ENCODE data around the gene PRORP.
A peak's percentile ranks its signal among the peaks of the same experiment; 100 is the strongest.
"Not testable (repeated sequence)": the region's sequence is repeated elsewhere in the genome, so short reads cannot be mapped to it uniquely, and the experiment has no call there.

PRORP gene

DNA sequence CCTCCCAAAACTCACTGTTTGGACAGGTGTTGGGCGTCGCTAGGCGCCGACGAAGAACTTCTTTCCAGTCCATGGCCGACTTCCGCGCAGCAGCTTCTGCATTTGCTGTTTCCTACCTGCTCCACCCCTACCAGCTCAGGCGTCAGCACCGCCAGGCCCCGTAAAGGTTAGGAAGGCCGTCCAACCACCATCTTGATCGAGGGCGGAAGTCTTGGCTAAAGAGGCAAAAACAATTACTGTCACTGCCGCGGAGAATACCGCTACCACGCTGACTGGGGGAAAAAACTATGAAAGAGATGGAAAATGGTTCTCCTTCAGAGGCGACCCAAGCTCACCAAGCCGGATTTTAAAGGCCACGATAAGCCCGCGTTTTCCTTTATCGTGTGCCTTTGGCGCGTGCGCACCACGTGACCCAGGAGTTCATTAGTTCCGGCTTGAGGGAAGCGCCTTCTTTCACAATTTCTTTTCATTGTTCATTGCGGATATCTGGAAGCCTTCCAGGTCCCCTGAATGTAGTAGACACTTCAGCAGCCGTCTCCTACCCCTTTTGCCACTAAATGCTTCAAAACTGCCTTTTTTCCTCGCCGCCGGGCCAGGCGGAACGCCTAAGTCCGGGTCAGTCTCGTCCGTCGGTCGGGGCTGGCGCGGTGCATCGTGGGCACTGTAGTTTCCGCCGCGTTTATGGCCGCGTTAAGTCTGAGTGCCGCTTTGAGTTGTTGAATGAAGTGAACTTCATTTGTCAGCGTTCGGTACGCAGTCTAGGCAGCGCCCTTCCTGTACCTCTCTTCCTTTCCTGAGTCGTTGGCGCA lies at the start of gene PRORP, which contains the start of gene PPP2R3C:
PRORP (plus strand) TSS at position 666 of the 809 bp plus-strand sequence. CDS start 694 bp downstream, outside the sequence.
PPP2R3C (minus strand) TSS at position 104 of the 809 bp plus-strand sequence; CDS start at position 73, 31 bp downstream.
- DNase-seq: peak; percentile 89

DNA sequence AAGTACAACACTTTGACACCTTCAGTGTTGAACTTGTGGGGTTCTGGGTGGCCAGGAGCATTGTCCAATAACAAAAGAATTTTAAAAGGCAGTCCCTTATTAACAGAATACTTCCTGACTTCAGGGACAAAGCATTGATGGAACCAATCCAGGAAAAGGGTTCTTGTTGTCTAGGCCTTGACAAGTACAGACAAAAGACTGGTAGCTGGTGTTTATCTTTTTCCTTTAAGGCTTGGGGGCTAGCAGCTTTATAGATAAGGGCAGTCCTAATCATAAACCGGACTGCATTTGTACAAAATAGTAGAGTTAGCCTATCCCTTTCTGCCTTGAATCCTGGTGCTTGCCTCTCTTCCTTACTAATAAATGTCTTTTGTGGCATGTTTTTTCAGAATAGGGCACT lies 48.9 kb upstream of the PRORP start:
- DNase-seq: no peak

DNA sequence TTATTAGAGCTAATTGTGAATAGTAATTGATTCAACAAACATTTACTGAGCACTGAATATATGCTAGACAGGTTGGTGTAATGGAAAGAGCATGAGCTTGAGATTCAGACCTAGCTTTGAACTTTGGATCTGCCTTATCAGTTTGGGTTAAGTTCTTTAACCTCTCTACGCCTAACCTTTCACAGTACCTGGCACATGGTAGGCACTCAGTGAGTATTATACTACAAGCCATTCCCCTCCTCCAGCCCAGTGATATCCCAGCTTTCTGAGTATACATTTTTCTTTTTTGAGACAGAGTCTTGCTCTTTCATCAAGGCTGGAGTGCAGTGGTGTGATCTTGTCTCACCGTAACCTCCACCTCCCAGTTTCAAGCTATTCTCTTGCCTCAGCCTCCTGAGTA lies 44.3 kb upstream of the PRORP start:
- DNase-seq: no peak

DNA sequence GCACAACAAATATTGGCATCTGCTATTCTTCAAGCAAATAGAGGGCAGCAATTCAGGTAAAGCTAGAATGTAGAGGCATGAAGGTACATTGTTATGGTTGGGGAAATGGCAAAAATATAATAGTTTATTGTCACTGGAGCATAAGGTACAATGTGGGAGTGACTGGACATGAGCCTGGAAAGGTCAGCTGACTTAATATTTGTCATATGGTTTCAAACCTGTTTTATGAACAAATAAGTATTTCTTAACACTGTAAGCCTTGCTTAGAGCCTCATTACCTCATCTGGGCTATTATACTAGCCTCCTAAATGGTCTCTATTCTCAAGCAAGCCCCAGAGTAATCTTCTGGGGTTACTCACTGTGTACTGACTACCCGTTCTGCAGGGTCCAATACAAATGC lies 42.6 kb upstream of the PRORP start:
- no peak for DNase-seq

GRCh38 chr14:35083530-35084150 lies 38.7 kb upstream of the PRORP start:
- DNase-seq: no peak

DNA sequence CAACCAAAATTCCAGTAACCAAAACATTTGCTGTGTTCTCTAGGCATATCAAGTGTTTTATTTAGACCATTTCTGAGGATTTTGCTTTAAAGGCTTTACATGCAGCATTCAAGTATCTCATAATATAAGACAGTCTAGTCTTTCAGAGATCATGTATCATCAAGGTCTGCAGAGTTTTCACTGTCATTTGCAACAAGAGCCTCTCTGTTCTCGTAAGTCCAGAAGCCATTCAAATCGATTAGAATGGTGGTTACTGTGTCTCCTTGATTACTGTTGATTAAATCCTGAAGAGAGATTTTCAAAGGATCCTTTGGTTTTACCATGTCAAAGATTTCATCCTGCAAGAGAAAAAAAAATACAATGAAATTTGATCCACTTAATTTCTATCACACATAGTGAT lies 36.9 kb upstream of the PRORP start:
- DNase-seq: no peak

- no peak for DNase-seq
Observed at GRCh38 chr14:35088514-35088913, 33.8 kb upstream of the PRORP start.

DNA sequence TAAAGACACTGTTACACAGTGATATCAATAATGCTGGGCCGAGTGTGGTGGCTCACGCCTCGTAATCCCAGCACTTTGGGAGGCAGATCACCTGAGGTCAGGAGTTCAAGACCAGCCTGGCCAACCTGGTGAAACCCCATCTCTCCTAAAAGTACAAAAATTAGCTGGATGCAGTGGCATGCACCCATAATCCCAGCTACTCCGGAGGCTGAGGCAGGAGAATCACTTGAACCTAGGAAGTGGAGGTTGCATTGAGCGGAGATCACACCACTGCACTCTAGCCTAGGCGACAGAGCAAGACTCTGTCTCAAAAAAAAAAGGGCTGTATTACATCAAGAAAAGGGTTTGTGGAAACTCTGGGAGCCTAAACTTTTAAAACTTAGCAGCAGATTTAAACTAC lies 27.7 kb upstream of the PRORP start:
- DNase-seq: not testable (repeated sequence)

- no peak for DNase-seq
Observed at GRCh38 chr14:35107866-35108265, 14.5 kb upstream of the PRORP start.

DNA sequence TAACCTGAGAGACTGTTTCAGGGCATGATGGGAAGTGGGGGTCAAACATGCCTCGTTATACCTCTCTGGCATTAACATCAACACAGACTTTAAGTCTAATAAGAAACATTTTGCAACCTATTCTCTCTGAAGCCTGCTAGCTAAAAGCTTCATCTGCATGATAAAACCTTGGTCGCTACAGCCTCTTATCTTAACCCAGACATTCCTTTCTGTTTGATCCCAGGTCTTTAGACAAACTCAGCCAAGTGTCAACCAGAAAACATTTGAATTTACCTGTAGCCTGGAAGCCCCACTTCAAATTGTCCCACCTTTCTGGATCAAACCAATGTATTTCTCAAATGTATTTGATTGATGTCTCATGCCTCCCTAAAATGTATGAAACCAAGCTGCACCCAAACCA lies 9.7 kb upstream of the PRORP start:
- no peak for DNase-seq

DNA sequence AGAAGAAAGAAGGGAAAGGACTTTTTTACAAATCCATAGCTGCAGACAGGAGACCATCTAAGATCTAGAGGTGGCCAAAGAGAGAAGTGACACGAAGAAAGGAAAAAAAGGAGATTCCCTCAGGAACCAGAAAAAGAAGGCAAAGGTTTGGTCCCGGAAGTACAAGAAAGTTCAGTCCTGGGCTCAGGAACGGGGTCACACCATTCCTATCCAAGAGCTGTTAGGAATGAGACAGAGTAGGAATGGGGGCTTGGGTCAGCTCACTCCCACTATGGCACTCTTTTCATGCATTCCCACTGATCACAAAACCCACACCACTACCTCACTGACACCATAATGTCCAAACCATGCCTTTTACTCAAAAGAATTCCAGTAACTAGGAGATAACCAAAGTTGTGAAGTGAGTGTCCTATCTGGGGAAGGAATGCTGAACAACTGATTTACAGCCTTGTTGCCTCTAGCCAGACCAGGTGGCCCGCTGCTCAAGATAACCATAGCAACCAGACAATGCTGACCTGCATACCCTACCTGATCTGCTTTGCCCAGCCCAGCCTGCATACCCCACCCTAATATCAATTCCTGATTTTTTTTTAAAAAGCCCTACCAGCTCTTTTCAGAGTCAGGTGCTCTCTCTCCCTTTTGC lies 8.9 kb upstream of the PRORP start:
- no peak for DNase-seq

DNA sequence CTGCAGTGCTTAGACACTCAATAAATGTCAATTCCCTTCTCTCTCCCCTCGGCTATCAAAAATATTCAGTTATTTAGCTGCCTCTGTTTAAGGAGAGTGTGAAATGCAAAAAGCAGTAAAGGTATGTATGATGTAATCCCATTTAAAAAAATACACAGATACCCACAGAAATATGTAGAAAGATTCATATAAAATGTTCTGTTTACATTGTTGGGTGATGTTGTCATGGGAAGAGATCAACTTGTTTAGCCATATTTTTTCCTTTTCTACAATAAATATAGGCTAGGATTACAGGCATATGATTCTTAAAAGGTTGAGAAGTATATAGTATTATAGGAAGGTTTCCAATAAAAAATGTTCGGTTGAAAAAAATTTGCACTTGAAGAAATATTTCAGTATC lies 8.3 kb upstream of the PRORP start:
- DNase-seq: no peak

GRCh38 chr14:35116242-35116641 lies 6.1 kb upstream of the PRORP start:
- no peak for DNase-seq

GRCh38 chr14:35117112-35117511 lies 5.2 kb upstream of the PRORP start:
- no peak for DNase-seq

DNA sequence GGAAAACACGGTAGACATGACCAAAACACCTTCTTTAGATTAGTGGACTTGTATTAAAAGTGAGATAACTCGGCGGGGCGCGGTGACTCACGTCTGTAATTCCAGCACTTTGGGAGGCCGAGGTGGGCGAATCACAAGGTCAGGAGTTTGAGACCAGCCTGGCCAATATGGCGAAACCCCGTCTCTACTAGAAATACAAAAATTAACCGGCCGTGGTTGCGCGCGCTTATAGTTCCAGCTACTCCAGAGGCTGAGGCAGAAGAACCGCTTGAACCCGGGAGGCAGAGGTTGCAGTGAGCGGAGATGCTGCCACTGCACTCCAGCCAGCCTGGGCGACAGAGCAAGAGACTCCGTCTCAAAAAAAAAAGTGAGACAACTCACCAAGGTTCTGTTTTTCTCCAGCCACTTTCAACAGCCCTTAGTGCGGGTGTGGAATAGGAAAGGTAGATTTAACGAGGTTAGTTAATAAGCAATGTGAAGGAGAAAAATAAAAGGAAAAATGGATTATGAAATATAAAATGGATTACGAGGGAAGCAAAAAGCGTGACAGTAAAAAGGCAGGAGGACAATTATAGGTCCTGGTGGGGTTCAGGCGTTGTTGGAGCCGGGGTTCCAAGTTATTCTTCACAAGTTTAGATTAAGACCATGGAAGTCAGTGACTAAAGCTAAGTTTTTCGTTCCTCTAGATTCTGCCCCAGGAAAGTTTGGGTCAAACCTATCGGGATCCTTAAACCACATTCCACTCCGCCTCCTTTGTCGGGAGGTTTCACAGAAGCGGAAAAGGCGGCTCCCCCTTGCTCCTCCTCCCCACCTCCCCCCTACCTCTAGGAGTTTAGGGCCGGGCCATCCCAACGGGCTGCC lies 1.1 kb upstream of the PRORP start:
- peak; percentile 11 for DNase-seq

- DNase-seq: peak; percentile 11
Observed at GRCh38 chr14:35122696-35123387, 490 bp downstream of the PRORP start.

GRCh38 chr14:35123388-35123703 lies 994 bp downstream of the PRORP start:
- DNase-seq: no peak

- no peak for DNase-seq
Observed at GRCh38 chr14:35124127-35124526, 1.8 kb downstream of the PRORP start.

DNA sequence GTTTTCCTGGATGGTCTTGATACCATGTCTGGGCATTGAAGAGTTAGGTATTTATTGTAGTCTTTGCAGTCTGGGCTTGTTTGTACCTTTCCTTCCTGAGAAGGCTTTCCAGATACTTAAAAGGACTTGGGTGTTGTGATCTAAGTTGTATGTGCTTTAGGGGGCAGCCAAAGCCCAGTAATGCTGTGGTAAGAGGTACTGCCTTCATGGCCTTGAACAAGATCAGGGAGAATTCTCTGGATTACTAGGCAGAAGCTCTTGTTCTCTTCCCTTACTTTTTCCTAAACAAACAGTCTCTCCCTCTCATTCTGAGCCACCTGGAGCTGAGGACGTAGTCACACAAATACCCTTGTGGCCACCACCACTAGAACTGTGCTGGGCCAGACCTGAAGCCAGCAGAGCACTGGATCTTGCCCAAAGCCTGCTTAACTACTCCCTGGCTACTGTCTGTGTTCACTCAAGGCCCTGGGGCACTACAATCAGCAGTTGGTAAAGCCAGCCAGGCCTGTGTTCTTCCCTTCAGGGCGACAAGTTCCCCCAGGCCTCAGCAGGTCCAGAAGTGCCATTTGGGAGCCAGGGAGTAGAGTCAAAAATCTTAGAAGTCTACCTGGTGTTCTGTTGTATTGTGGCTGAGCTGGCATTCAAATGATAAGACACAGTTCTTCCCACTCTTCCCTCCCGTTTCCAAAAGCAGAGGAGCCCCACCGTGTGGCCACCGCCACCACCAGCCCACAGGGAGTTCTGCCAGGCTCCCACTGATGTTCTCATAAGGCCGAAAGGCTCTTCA lies 11.4 kb downstream of the PRORP start:
- no peak for DNase-seq

DNA sequence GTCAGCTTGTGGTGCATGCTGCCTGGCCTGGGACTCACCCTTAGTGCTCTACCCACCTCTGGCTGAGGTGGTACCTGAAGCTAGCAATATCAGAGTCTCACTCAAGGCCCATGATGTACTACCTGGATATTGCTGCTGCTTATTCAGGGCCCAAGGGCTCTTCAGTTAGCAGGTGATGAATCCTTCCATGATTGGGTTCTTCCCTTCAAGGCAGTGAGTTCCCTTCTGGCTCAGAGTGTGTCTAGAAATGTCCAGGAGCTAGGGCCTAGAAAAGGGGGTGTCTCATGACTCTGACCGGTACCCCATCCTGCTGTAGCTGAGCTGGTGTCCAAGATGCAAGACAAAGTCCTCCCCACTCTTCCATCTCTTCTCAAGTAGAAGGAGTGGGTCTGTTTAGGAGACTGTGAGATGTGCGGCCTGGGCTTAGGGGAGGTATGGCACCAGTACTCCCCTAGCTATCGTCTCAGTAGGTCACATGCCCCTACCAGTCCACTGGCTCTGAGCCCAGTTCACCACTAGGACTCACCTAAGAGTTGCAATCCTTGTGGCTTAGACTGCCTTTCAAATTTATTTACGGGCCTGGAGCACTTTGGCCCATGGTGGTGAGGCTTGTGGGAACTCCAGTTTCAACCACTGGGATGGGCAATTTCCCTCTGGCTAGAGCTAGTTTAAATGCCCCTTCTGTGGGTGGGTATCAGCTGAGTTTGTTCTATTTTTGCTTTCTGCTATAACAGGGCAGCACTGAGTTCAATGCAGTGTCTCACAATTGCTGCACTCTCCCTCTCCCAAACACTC lies 12.2 kb downstream of the PRORP start:
- no peak for DNase-seq

DNA sequence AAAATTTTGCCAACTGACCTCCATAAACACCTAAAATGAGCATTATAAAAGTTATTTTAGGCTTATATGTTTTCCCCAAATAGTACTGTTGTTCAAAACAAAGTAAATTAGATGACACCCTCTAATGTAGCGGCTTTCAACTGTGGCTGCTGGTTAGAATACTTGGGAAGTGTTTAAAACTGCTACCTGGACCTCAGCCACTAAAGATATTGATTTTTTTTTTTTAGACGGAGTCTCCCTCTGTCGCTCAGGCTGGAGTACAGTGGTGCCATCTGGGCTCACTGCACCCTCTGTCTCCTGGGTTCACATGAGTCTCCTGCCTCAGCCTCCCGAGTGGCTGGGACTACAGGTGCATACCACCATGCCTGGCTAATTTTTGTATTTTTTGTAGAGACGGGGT lies 16.2 kb downstream of the PRORP start:
- DNase-seq: no peak

Data from RPMI8226 (cell line).